ENCODE measurements around the gene HLA-DQA1.

DNA sequence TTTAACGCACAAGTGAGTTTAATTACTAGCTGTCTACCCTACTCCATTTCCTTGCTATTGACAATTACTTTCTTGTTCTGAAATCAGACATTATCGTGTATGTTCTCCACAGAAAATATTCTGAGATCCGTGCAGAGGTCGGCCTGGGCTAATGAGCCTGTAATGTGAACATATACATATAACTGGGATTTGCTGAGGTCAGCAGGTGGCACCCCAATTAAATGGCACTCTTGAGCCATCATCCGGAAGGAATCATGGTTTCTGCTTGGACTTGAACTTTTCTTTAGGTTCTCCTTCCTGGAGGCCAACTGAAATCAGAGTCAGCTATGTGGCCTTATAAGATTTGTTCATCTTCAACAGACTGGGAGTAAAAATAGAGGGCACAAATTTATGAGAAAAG is 25.6 kb downstream of the HLA-DQA1 start:
- no peak for TF ChIP-seq CTCF (IDR thresholded peaks at IDR 0.05)
- no peak for TF ChIP-seq POLR2A (IDR thresholded peaks at IDR 0.05)
- no peak for TF ChIP-seq EP300 (IDR thresholded peaks at IDR 0.05)
